Activated CD8-positive, alpha-beta memory T cell treated with anti-CD3 and anti-CD28 coated beads for 24 hours (primary cell): ENCODE results near the gene ADORA2B.
"Not testable (repeated sequence)": the region's sequence is repeated elsewhere in the genome, so short reads cannot be mapped to it uniquely, and the experiment has no call there.

ENCODE experiments used
- DNase-seq: peaks from one replicate; pipeline ENCODE4 v3.0.0-alpha.2; 2020

ADORA2B gene

DNA sequence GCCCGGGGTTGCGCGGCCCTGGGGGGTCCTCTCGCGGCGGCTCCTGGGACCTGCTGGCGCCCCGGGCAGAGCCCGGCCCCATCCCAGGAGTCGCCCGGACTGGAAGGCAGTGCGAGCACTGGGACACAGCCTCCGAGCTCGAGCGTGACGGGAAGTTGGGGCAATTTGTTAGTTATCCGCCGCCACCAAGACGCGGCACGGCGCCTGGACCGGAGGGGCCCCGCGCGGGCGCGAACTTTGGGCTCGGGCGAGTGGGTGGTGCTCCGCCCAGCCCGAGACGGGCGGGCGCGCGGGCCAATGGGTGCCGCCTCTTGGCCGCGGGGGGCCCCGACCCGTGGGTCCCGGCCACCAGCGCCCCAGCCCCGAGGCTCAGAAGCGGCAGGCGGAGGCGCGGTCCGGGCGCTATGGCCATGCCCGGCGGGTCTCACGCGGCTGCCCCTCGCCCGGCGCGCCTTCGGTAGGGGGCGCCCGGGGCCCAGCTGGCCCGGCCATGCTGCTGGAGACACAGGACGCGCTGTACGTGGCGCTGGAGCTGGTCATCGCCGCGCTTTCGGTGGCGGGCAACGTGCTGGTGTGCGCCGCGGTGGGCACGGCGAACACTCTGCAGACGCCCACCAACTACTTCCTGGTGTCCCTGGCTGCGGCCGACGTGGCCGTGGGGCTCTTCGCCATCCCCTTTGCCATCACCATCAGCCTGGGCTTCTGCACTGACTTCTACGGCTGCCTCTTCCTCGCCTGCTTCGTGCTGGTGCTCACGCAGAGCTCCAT, at the start of gene ADORA2B:
TSS of gene ADORA2B (plus strand) at position 372 of the 768 bp plus-strand sequence. CDS start at position 491, 119 bp downstream.
- DNase-seq = peak; percentile 87

DNA sequence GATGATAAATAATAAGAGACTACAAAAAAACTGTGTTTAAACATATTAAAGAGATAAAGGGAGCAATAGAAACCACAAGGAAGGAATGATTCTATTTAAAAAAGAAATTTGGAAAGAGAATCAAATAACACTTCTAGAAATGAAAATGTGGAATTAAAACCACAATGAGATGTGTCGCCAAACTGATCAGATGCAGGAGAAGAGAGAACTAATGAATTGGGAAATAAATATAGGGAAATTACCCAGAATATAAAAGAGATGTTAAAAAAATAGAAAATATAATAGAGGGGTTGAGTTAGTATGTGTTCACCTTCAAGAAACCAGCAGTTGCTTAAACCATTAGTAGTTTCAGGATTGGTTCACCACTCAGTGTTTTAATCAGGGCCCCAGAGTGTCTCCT, 48.7 kb upstream of the ADORA2B start:
- no peak for DNase-seq

DNA sequence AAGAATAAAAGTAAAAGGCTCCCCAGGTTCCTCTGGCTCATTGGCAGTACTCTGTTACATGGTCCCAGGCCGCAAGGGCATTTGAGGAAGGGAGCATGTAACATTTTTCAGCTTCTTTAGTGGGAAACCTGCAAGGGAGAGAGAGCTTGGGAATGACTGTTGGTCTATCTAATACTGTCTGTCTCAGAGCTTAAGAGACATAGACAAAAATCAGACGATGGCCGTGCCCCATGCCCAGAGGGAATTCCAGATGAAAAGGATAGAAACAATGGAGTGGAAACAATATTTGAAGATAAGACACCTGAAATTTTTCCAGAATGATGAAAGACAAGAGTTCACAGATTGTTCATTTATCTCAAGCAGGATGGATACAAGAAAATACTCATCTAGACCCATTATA, 48.1 kb upstream of the ADORA2B start:
- no peak for DNase-seq

DNA sequence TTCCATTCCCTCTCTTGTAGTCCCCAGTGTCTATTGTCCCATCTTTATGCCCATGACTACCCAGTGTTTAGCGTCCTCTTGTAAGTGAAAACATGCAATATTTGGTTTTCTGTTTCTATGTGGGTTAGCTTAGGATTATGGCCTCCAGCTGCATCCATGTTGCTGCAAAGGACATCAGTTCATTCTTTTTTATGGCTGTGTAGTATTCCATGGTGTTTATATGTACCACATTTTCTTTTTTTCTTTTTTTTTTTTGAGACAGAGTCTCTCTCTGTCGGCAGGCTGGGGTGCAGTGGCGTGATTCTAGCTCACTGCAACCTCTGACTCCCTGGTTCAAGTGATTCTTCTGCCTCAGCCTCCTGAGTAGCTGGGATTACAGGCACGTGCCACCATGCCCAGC, 45.3 kb upstream of the ADORA2B start:
- DNase-seq = not testable (repeated sequence)

DNA sequence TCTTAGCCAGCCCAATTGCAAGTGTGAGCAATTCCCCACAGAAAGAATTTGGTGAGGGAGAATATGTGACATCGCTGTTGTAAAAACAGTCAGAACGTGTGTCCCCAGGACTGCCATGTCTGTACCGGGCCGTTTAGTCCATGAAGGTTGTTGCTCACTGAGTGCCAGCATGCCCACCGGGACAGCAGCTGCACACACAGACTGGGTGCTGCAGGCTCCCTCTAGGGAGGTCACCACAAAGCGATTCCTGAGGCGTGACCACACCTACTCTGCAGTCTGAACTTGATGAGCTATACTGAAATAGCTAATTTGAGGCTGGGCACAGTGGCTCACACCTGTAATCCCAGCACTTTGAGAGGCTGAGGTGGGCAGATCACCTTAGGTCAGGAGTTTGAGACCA, 44.1 kb upstream of the ADORA2B start:
- no peak for DNase-seq

DNA sequence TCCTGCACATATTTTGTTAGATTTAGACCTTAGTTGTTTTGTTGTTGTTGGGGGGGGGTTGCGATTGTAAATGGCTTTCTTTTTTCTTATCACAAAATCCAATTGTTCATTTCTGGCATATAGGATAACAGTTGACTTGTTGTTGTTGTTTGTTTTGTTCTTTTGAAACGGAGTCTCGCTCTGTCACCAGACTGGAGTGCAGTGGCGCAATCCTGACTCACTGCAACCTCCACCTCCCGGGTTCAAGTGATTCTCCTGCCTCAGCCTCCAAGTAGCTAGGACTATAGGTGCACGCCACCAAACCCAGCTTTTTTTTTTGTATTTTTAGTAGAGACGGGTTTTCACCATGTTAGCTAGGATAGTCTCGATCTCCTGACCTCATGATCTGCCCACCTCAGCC, 39.7 kb upstream of the ADORA2B start:
- DNase-seq = not testable (repeated sequence)

DNA sequence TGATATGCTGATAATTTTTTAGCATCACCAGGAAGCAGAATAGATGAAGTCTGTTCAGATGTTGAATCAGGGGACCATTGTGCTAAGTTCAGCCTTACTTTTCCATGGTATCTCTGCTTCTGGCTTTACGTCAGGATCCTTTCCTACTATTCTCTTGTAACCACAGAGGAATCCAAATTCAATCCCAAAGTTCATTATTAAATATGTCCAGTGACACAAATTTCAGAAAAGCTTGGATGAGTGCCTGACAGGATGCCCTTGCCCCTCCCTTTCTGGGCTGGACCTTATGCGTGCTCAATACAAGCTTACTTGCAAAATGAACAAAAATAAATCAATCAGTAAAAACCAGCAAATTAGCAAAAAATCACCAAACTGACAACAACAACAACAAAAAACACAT, 37.6 kb upstream of the ADORA2B start:
- no peak for DNase-seq

DNA sequence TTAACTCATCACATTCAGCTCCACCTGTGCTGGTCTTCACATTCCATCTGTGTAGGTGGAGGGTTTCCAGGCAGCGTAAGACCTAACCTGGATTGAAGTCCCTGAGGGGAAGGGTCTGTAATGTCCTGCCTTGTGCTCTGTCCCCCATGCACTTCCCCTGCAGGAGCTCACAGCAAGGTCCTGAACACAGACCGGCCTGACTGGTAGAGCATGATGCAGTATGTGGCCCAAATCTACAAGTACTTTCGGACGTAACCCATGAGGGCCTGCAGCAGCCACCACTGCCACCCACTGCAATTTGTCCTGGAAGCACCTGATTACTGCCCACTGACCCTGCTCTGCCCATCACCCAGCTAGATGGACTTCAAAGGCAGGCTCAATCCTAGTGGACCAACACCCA, 36.6 kb upstream of the ADORA2B start:
- no peak for DNase-seq

DNA sequence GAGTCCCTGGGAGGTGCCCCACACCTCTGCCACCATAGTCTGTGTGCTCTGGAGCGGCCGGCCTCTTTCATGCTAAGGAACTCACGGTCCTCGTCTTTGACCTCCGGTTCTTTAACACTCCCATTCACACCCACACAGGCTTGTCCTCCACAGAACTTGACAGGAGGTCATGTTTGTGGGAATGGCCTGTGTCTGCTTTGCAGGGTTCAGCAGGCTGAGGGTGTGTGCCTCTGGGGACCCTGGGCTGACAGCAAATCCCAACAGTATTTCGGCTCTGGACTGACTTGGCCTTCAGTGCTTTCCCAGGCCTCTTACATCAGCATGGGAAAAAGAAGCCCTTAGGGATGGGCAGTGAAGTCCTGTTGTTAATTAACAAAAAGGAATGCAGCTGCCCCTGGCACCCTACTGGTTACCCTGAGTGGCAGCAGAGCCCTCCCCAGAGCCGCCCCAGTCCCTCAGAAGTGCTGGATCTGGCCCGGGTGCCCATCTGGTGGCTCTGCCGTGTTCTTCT, 35.4 kb upstream of the ADORA2B start:
- DNase-seq = no peak

DNA sequence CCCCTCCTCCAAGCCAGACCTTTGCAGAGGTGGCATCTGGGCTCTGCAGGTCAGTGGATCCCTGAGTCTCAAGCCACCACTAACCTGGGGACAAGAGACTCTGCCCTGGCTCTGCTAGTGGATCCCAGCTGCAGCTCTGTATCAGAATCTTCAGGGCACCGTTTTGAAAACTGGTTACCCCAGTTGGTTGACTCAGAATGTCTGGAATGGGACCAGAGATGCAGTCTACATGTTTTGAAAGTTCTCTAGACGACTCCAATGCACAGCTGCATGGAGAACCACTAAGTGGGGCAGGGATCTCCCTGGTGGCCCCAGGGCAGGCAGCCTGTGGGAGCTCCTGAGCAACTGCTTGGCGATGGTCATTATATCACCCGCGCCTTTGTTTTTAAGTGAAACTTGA, 34.1 kb upstream of the ADORA2B start:
- peak; percentile 44 for DNase-seq

DNA sequence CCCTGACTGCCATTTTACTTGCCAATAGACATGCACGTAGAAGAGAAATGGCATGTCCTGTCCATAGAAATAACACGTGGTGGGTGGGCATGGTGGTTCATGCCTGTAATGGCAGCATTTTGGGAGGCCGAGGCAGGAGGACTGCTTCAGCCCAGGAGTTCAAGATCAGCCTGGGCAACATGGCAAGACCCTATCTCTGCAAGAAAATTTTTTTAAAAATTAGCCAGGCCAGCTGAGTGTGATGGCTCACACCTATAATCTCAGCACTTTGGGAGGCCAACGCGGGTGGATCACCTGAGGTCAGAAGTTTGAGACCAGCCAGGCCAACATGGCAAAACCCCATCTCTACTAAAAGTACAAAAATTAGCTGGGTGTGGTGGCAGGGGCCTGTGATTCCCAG, 33.2 kb upstream of the ADORA2B start:
- DNase-seq = peak; percentile 37

DNA sequence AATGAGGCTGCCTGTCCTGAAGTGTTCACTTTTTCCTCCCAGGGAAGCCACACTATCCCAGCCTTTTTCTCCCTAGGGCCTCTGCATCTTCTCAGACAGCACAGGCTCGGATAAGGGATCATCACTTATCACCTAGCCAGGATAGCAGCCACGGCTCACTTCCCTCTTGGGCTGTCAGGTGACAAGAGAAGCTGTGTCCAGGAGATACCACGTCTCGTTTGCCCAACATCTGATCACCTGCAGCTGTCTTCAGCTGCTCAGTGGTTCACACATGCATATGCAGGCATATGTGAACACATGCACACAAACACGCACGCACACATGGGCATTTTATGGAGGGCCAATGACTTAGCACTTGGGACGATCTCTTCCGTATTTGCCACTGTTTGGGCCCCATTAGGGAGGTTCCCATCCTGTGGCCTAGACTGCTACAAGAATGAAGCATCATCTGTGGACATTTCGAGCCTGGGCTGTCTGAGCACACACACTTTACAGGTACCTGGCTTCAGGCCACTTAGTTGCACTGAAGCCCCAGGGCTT, 32.4 kb upstream of the ADORA2B start:
- DNase-seq = peak; percentile 41

DNA sequence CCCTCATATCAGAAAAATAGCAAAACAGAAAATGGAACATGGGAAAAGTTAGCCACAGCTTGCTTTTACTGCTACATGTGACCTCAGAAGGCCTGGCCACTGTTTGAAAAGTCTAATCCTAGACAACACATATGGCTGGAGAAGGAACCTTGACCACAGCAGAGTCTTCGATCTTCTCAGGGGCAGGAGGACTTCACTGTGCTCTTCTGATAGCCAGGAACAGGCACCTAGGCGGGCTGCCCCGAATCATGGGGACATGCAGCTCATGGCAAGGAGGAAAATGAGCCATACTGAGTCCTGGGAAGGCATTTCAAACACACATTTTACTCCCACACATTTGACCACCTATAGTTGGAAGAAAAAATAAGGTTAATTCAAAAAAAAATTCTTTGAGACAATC, 31.1 kb upstream of the ADORA2B start:
- peak; percentile 21 for DNase-seq

DNA sequence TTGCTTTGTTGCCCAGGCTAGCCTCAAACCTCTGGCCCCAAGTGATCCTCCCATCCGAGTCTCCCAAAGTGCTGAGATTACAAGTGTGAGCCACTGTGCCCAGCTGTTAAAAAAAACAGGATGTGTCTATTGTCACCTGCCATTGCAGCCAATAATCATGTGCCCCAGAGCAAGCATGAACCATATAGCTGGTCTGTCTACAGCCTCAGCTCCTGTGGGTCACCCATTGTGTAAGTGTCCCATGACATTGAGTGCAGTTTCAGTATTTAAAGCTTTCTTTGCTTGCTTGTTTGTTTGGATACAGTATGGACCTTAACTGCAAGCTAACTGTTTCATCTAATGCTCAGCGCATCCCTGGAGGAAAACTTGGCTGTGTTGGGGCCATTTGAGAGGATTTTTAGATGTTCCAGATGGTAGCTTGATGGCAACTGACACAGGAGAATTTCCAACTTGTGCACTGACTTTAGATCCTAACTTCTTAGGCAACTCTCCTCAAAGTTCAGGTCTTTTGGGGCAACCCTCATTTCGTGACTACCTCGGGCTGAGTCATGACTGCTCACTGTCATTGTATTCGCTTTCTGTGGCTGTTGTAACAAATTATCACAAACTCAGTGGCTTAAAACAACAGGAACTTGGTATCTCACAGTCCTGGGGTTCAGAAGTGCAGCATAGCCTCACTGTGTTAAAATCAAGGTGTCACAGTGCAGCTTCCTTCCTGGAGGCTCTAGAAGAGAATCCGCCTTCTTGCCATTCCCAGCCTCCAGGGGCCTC, 30.3 kb upstream of the ADORA2B start:
- peak; percentile 50 for DNase-seq

DNA sequence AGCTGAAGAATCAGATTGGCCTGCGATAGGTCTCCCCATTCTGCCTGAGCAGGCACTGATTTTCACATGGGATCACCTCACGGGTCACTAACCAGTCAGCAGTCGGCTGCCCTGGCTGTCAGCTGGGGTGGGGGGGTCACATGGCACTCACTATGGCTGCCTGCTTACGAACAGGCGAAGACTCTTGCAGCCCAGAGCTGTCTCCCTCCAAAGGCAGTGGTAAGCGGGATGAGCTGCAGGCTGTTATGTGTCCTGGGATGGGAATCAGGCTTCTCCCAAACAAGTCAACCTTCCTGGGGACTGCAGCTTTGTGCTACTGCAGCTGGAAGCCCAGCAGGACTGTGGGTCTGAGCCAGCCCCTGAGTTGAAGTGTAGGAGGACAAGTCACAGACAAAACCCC, 29.0 kb upstream of the ADORA2B start:
- DNase-seq = no peak

DNA sequence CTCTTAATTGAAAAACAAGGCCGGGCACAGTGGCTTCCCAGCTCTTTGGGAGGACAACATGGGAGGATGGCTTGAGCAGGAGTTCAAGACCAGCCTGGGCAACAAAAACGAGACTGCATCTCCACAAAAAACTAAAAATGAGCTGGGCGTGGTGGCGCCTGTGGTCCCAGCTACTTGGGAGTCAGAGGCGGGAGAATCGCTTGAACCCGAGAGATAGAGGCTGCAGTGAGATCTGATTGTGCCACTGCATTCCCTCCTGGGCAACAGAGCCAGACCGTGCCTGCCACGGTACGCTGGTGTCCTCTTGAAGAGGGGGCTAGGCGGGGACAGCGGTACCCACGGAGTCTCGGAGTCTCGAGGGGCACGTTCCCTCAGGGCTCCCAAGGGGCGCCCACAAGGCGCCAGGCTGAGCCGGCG, 27.9 kb upstream of the ADORA2B start:
- no peak for DNase-seq

DNA sequence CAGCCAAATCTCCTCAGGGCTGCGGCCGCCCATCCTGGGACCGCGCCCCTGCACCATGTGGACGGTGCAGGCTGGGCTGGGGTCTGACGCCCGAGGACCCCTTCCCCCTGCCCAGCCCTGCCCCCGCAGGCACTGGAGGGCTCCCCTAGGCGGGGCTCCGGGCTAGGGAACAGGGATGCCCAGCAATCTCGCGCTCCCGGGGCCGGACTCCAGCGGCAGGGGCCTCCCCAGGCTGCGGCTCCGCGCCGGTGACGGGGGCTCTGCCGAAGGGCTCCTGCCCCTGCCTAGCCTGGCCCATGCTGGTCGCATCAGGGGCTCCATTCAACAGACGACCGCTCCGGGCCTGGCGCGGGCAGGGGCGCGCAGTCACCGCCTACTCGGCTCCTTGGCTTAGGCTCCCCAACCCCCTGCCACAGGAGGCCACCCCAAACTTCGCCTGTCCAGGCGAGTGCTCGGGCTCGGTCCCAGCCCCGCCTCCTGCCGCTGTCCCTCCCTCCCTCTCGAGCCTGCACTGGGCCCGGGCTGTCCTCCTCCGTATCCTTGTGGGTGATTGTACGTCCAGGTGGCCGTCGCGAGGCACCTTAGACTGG, 27.4 kb upstream of the ADORA2B start:
- DNase-seq = no peak

DNA sequence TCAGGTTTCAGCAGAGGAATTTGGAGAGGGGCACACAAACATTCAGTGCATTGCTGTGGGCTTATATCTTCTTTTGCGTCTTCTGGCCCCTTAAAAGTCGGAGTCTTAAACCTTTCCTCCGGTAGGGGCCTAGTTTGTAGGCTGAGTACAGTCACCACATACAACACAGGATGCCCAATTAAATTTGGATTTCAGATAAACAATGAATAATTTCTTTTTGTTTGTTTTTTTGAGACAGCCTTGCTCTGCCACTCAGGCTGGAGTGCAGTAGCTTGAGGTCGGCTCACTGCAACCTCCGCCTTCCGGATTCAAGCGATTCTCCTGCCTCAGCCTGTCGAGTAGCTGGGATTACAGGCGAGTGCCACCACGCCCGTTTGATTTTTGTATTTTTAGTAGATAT, 26.7 kb upstream of the ADORA2B start:
- DNase-seq = no peak

DNA sequence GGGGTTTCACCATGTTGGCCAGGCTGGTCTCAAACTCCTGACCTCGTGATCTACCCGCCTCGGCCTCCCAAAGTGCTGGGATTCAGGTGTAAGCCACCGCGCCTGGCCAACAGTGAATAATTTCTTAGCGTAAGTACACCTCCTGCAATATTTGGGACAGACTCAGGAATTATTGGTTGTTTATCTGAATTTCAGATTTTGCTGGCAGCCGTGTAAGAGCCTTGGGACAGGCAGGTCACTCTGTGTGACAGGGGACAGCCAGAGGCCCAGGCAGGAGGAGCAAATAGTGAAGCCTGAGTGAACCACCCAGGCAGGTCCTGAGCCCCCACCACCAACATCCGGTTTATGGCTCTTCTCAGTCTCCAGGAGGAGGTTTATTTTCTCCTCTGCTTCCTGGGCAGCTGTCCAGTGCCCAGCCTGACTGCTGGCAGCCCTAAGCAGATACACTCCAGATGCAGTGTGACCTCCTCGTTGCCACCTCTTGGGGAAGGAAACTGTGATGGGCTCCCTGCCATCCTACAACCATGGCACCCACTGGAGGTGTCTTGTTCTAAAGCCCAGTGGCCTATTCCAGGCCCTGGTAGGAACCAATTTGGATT, 26.2 kb upstream of the ADORA2B start:
- DNase-seq = no peak

DNA sequence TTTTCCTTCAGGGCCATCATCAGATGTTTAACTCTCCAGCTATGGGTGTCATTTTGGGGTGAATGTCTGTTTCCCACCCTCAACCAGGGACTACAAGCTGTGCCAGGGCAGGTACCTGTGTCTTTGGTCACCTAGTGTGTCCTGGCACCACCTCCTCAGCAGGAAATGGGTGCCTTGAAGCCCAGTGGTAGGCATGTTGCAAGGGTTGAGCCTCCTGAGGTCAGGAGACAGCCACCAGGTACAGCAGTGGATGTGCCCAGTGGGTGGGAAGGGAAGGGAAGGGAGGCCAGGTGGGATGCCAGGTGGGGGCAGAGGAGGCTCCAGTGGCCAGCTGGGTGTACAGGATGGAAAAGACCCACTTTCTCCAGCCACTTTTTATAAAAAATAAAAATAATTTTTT, 25.5 kb upstream of the ADORA2B start:
- no peak for DNase-seq

DNA sequence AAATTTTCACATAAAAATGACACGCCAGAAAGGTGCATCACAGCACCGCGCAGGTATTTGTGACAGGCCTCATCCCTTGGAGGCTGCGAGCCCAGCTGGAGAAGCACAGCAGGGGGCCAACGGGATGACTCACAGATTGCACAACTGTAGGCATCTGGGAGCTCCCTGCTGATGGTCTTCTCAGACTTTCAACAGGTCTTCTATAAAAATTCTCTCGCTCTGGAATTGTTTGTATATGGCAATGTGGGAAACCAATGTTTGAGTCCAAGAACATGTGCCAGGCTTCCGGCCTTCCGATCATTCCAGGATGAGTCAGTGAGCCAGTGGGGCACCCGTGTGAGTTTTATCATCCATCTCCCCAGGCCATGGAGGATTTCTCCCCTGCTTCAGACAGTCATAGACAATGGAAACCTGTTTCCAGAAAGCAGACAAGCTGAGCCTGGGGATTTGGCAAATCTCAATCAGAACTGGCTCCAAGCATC, 24.1 kb upstream of the ADORA2B start:
- no peak for DNase-seq

DNA sequence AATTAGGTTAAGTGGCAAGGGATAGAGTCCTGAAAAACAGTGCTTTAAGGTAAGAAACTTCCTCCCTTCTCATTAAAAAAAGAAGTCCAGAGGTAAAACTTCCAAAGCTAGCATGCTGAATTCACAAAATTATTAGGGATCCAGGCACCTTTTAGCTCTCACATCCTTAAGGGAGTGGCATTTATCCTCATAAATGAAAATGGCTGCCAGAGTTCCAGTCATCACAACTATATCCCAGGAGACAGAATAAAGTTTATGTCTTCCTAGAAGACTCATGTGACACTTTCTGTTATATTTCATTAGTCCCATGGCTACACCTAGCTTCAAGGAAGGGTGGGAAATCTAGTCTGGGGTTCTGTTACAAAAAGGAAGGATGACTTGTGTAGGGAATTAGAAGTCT, 23.3 kb upstream of the ADORA2B start:
- no peak for DNase-seq

DNA sequence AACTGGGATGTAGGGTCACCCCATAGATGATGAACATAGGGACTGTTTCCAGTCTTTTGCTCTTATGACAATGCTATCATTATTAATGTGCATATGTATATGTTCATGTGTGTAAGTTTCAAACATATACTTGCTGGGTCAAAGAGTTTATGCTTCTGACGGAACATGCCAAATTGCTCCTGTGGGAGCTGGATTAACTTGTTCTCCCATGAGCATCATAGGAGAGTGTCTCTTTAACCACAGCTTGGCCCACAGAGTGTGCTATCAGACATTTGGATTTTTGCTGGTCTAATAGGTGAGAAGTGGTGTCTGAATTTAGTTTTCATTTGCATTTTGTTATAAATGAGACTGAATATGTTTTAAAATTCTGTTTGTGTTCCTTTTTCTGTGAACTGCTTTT, 22.3 kb upstream of the ADORA2B start:
- no peak for DNase-seq
